ENCODE results near the gene HBG2. TPM values are rescaled to one million over a fixed set of nuclear protein-coding genes. Genes with fewer than 3 reads are reported as not detected.

HBG2 gene
- total and polyA plus RNA-seq, 9 donors = 0.37 to 9.7 (median 0.63) TPM; not detected in 3

DNA sequence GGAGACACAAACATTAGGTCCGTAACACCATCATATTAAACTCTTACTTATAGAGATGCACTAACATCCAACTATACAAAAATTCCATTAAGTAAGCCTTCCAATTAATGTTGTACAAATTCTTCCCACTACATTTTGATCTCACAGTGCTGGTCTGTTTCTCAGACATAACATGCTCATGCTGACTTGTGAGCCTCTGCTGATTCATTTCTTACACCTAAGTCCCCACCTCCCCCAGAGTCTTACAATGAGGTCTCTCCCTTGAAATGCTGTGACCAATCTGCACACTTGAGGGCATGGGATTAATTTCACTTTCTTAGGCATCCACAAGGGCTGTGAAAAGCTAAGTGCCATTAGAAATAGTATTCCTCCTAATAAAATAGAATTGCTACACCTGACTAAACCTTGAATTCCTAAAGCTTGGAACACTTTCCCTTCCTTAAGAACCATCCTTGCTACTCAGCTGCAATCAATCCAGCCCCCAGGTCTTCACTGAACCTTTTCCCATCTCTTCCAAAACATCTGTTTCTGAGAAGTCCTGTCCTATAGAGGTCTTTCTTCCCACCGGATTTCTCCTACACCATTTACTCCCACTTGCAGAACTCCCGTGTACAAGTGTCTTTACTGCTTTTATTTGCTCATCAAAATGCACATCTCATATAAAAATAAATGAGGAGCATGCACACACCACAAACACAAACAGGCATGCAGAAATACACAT lies 6.9 kb downstream of the HBG2 start:
- Histone ChIP-seq H3K36me3 (no peaks in the 10 kb centered on the region), H3K9me3 (no peaks in the 10 kb centered on the region), H3K4me3 (no peak overlapping the region), H3K27me3 (no peaks in the 10 kb centered on the region), H3K4me1 (ENCODE audit: insufficient read depth) (no peaks in the 10 kb centered on the region), H3K27ac (no peak overlapping the region)
- intact Hi-C loops (cut with DNase I) = no loop called here
- 23 to 33% (median 29%) methylated on average over 3 of the region's 3 CpGs for WGBS, 3 donors
- no peak for TF ChIP-seq POLR2A (IDR thresholded peaks at IDR 0.05)
- no peak for TF ChIP-seq CTCF (IDR thresholded peaks at IDR 0.05)
- TF ChIP-seq EP300 (IDR thresholded peaks at IDR 0.05) = no peak
- no peak for DNase-seq

DNA sequence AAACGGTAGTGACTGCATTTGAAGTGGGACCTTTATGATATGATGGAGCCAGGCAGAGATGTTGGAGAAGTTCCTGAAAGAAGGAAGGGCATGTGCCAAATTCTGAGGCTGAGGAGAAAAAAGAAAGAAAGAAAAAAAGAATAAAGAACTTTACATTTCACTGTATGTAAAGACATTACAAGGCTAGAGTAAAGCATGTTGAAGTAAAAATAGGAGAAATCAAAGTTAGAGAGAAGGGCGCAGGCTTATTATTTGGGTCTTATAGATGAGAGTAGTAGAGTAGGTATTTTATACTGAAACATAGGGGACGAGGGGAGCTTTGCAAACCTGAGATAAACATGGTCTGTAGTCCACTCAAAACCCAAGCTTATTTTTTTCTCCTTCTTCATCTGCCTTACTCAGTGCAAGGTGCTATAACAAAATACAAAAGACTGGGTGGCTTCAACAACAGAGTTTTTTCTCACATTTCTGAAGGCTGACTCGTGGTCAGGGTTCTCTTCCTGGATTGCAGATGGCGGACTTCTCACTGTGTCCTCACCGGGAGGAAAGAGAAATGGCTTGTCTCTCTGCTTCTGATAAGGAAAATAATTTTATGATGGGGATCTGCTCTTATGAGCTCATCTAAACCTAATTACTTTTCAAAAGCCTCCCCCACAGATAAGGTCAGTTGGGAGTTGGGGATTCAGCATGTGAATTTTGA lies 7.7 kb downstream of the HBG2 start:
- TF ChIP-seq POLR2A (IDR thresholded peaks at IDR 0.05) (no peak), CTCF (IDR thresholded peaks at IDR 0.05) (no peak), EP300 (IDR thresholded peaks at IDR 0.05) (no peak)
- H3K9me3 ChIP-seq = no peaks in the 10 kb centered on the region
- no peak overlapping the region for H3K27ac ChIP-seq
- intact Hi-C loops (cut with DNase I) = no loop called here
- no peak overlapping the region for H3K4me3 ChIP-seq
- no peaks in the 10 kb centered on the region for H3K36me3 ChIP-seq
- no peak for DNase-seq
- H3K4me1 ChIP-seq (ENCODE audit: insufficient read depth) = no peaks in the 10 kb centered on the region
- 49 to 62% (median 53%) methylated on average over 6 of the region's 6 CpGs for WGBS, 3 donors
- H3K27me3 ChIP-seq = no peaks in the 10 kb centered on the region

GRCh38 chr11:5245155-5245554 lies 9.4 kb downstream of the HBG2 start:
- TF ChIP-seq EP300 (IDR thresholded peaks at IDR 0.05) (no peak), CTCF (IDR thresholded peaks at IDR 0.05) (no peak), POLR2A (IDR thresholded peaks at IDR 0.05) (no peak)
- DNase-seq = no peak
- Histone ChIP-seq H3K4me1 (ENCODE audit: insufficient read depth) (no peaks in the 10 kb centered on the region), H3K27ac (no peak overlapping the region), H3K9me3 (no peaks in the 10 kb centered on the region), H3K36me3 (no peaks in the 10 kb centered on the region), H3K27me3 (no peaks in the 10 kb centered on the region), H3K4me3 (no peak overlapping the region)
- WGBS, 3 donors = 88 to 95% (median 88%) methylated on average over 2 of the region's 2 CpGs
- intact Hi-C loops (cut with DNase I) = no loop called here

DNA sequence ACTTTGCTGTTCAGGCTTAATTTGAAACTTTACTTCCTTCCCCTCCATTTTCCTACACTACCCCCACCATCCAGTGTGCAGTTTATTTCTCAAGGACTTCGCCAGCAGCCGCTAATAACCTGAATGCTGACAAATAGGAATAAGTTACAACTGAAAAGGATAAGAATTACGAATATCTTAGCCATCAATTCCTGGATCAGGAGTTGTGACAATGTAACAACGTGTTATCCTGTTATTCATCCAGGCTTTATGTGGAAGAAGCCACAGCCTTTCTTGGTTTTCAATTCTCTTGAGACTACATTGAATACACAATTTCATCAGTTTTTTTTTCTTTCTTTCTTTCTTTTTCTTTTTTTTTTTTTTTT lies 10.8 kb downstream of the HBG2 start:
- TF ChIP-seq CTCF (IDR thresholded peaks at IDR 0.05) = no peak
- TF ChIP-seq EP300 (IDR thresholded peaks at IDR 0.05) = no peak
- no peak for TF ChIP-seq POLR2A (IDR thresholded peaks at IDR 0.05)
- no peaks in the 10 kb centered on the region for H3K4me1 ChIP-seq (ENCODE audit: insufficient read depth)
- WGBS, 3 donors = 77 to 85% (median 81%) methylated on average over 4 of the region's 4 CpGs
- DNase-seq = no peak
- H3K27ac ChIP-seq = no peak overlapping the region
- no peak overlapping the region for H3K4me3 ChIP-seq
- no peaks in the 10 kb centered on the region for H3K9me3 ChIP-seq
- no peaks in the 10 kb centered on the region for H3K27me3 ChIP-seq
- intact Hi-C loops (cut with DNase I) = no loop called here
- no peaks in the 10 kb centered on the region for H3K36me3 ChIP-seq
